ENCODE data around the gene FAM53B.

The FAM53B gene

GRCh38 chr10:124622158-124622557 is 122.0 kb downstream of the FAM53B start:
- Mint-ChIP-seq H3K27ac (peak overlapping the region in 1 of 3 experiments; percentile 53), H3K9me3 (no peaks in the 10 kb centered on the region), H3K36me3 (ENCODE audit: low read depth) (no peaks in the 10 kb centered on the region), H3K27me3 (ENCODE audit: low read depth) (no peaks in the 10 kb centered on the region), H3K4me3 (no peak overlapping the region), H3K4me1 (peaks cover 38% of the 10 kb centered on the region)
- no peak for TF ChIP-seq CTCF (IDR thresholded peaks at IDR 0.05; ENCODE audit: unreplicated experiment in 3 of 3)

GRCh38 chr10:124621637-124622036 is 122.5 kb downstream of the FAM53B start:
- H3K4me1 Mint-ChIP-seq: peaks cover 33% of the 10 kb centered on the region
- no peak for TF ChIP-seq CTCF (IDR thresholded peaks at IDR 0.05; ENCODE audit: unreplicated experiment in 3 of 3)
- H3K36me3 Mint-ChIP-seq (ENCODE audit: low read depth): no peaks in the 10 kb centered on the region
- no peaks in the 10 kb centered on the region for H3K27me3 Mint-ChIP-seq (ENCODE audit: low read depth)
- no peaks in the 10 kb centered on the region for H3K9me3 Mint-ChIP-seq
- peak overlapping the region in 2 of 3 experiments; percentile 53 to 66 for H3K27ac Mint-ChIP-seq
- no peak overlapping the region for H3K4me3 Mint-ChIP-seq

- Mint-ChIP-seq H3K9me3 (no peaks in the 10 kb centered on the region), H3K27ac (peak overlapping the region in 1 of 3 experiments; percentile 78), H3K4me1 (peaks cover 26% of the 10 kb centered on the region), H3K36me3 (ENCODE audit: low read depth) (peaks cover 3% of the 10 kb centered on the region), H3K4me3 (no peak overlapping the region), H3K27me3 (ENCODE audit: low read depth) (no peaks in the 10 kb centered on the region)
- no peak for TF ChIP-seq CTCF (IDR thresholded peaks at IDR 0.05; ENCODE audit: unreplicated experiment in 3 of 3)
Observed at GRCh38 chr10:124619802-124620490, 124.2 kb downstream of the FAM53B start.

- H3K4me3 Mint-ChIP-seq: no peak overlapping the region
- peaks cover 20% of the 10 kb centered on the region for H3K4me1 Mint-ChIP-seq
- no peak for TF ChIP-seq CTCF (IDR thresholded peaks at IDR 0.05; ENCODE audit: unreplicated experiment in 3 of 3)
- H3K9me3 Mint-ChIP-seq: no peaks in the 10 kb centered on the region
- peak overlapping the region in 1 of 3 experiments; percentile 78 for H3K27ac Mint-ChIP-seq
- H3K27me3 Mint-ChIP-seq (ENCODE audit: low read depth): no peaks in the 10 kb centered on the region
- peaks cover 3% of the 10 kb centered on the region for H3K36me3 Mint-ChIP-seq (ENCODE audit: low read depth)
Observed at GRCh38 chr10:124619195-124619594, 125.0 kb downstream of the FAM53B start.

- no peak for TF ChIP-seq CTCF (IDR thresholded peaks at IDR 0.05; ENCODE audit: unreplicated experiment in 3 of 3)
Observed at GRCh38 chr10:124618470-124619073, 125.6 kb downstream of the FAM53B start.

GRCh38 chr10:124616836-124617130 is 127.4 kb downstream of the FAM53B start:
- Mint-ChIP-seq H3K27ac (no peak overlapping the region), H3K9me3 (no peaks in the 10 kb centered on the region), H3K36me3 (ENCODE audit: low read depth) (peaks cover 3% of the 10 kb centered on the region), H3K4me1 (peaks cover 12% of the 10 kb centered on the region), H3K4me3 (no peak overlapping the region), H3K27me3 (ENCODE audit: low read depth) (no peaks in the 10 kb centered on the region)
- TF ChIP-seq CTCF (IDR thresholded peaks at IDR 0.05; ENCODE audit: unreplicated experiment in 3 of 3): no peak

More at GRCh38 chr10:124618470-124619073, 125.6 kb downstream of the FAM53B start:
- no peaks in the 10 kb centered on the region for H3K27me3 Mint-ChIP-seq (ENCODE audit: low read depth)
- H3K4me1 Mint-ChIP-seq: peaks cover 14% of the 10 kb centered on the region
- H3K4me3 Mint-ChIP-seq: no peak overlapping the region
- H3K36me3 Mint-ChIP-seq (ENCODE audit: low read depth): peaks cover 3% of the 10 kb centered on the region
- H3K9me3 Mint-ChIP-seq: no peaks in the 10 kb centered on the region
- H3K27ac Mint-ChIP-seq: no peak overlapping the region
